WTC11 (cell line): Measurements from ENCODE around the gene FLT3LG. TPM values are rescaled to one million over a fixed set of nuclear protein-coding genes. Genes with fewer than 3 reads are reported as not detected.

Experiments
- CBFB ChIP-seq: sonication (generic); formaldehyde crosslinking; IDR thresholded peaks from 2 replicates; pipeline ENCODE4 v1.8.1; 2022; ENCODE audit warnings: mild to moderate bottlenecking, low read depth, missing genetic modification reagents
- CREM ChIP-seq: sonication (generic); formaldehyde crosslinking; IDR thresholded peaks from 2 replicates; pipeline ENCODE4 v1.8.1; 2022; ENCODE audit warnings: mild to moderate bottlenecking, missing genetic modification reagents, moderate library complexity
- ELF4 ChIP-seq: sonication (generic); formaldehyde crosslinking; IDR thresholded peaks from 2 replicates; pipeline ENCODE4 v1.8.1; 2022; ENCODE audit warnings: low read depth, mild to moderate bottlenecking, moderate library complexity, missing genetic modification reagents
- EMX1 ChIP-seq: fragments of 250-450 bp; sonication (Bioruptor Pico); IDR thresholded peaks from 2 replicates; pipeline ENCODE4 v1.8.0; 2021; ENCODE audit warnings: mild to moderate bottlenecking
- ESRRA ChIP-seq: sonication (generic); formaldehyde crosslinking; IDR thresholded peaks from 2 replicates; pipeline ENCODE4 v1.8.1; 2022; ENCODE audit warnings: mild to moderate bottlenecking, missing genetic modification reagents, borderline replicate concordance
- ETV6 ChIP-seq: sonication (generic); formaldehyde crosslinking; IDR thresholded peaks from 2 replicates; pipeline ENCODE4 v1.8.1; 2022; ENCODE audit warnings: mild to moderate bottlenecking, missing genetic modification reagents
- GABPB1 ChIP-seq: sonication (generic); formaldehyde crosslinking; IDR thresholded peaks from 2 replicates; pipeline ENCODE4 v1.8.1; 2023; ENCODE audit warnings: mild to moderate bottlenecking, missing genetic modification reagents
- NR2C2 ChIP-seq: sonication (generic); formaldehyde crosslinking; IDR thresholded peaks from 2 replicates; pipeline ENCODE4 v1.8.0; 2022; ENCODE audit warnings: mild to moderate bottlenecking, missing genetic modification reagents
- OVOL2 ChIP-seq: fragments of 250-450 bp; sonication (Bioruptor Pico); IDR thresholded peaks from 2 replicates; pipeline ENCODE4 v1.9.0; 2021; ENCODE audit warnings: mild to moderate bottlenecking, borderline replicate concordance
- RELA ChIP-seq: sonication (generic); formaldehyde crosslinking; IDR thresholded peaks from 2 replicates; pipeline ENCODE4 v1.8.1; 2022; ENCODE audit warnings: missing genetic modification reagents, mild to moderate bottlenecking, borderline replicate concordance
- SMAD3 ChIP-seq: sonication (generic); formaldehyde crosslinking; IDR thresholded peaks from 2 replicates; pipeline ENCODE4 v1.8.0; 2022; ENCODE audit warnings: missing genetic modification reagents, mild to moderate bottlenecking, borderline replicate concordance
- SMAD4 ChIP-seq: sonication (generic); formaldehyde crosslinking; IDR thresholded peaks from 2 replicates; pipeline ENCODE4 v1.8.0; 2022; ENCODE audit warnings: mild to moderate bottlenecking, missing genetic modification reagents
- SOX15 ChIP-seq: fragments of 250-450 bp; sonication (Bioruptor Pico); IDR thresholded peaks from 2 replicates; pipeline ENCODE4 v1.9.0; 2021; ENCODE audit warnings: mild to moderate bottlenecking
- SP1 ChIP-seq: sonication (generic); formaldehyde crosslinking; conservative IDR thresholded peaks from 2 replicates; pipeline ENCODE4 v1.8.1; 2022; ENCODE audit warnings: missing genetic modification reagents
- ZBTB21 ChIP-seq: sonication (generic); formaldehyde crosslinking; IDR thresholded peaks from 2 replicates; pipeline ENCODE4 v1.8.1; 2023; ENCODE audit warnings: mild to moderate bottlenecking, missing genetic modification reagents, borderline replicate concordance
- ZNF232 ChIP-seq: sonication (generic); formaldehyde crosslinking; IDR thresholded peaks from 2 replicates; pipeline ENCODE4 v1.8.0; 2022; ENCODE audit warnings: mild to moderate bottlenecking, missing genetic modification reagents
- ZNF263 ChIP-seq: sonication (generic); formaldehyde crosslinking; IDR thresholded peaks from 2 replicates; pipeline ENCODE4 v1.8.1; 2022; ENCODE audit warnings: low read depth, mild to moderate bottlenecking, moderate library complexity, missing genetic modification reagents
- ZNF317 ChIP-seq: sonication (generic); formaldehyde crosslinking; IDR thresholded peaks from 2 replicates; pipeline ENCODE4 v1.8.1; 2023; ENCODE audit warnings: low read depth, mild to moderate bottlenecking, moderate library complexity, missing genetic modification reagents, borderline replicate concordance
- ZNF416 ChIP-seq: fragments of 250-450 bp; sonication (Bioruptor Pico); IDR thresholded peaks from 2 replicates; pipeline ENCODE4 v1.9.0; 2021; ENCODE audit warnings: mild to moderate bottlenecking, inconsistent platforms
- ZNF423 ChIP-seq: fragments of 250-450 bp; sonication (Bioruptor Pico); IDR thresholded peaks from 2 replicates; pipeline ENCODE4 v2.1.2; 2022; ENCODE audit warnings: mild to moderate bottlenecking, moderate library complexity
- total RNA-seq: library from RNA; stranded (reverse); gene quantifications from 3 replicates; pipeline ENCODE4 v1.2.3, GENCODE V29; 2021
- TF ChIP-seq, protein P1 (sequence below): sonication (generic); formaldehyde crosslinking; IDR thresholded peaks from 2 replicates; pipeline ENCODE4 v1.8.0; 2023; ENCODE audit warnings: mild to moderate bottlenecking, missing genetic modification reagents
- TF ChIP-seq, protein P2 (sequence below): sonication (generic); formaldehyde crosslinking; IDR thresholded peaks from 2 replicates; pipeline ENCODE4 v1.8.0; 2022; ENCODE audit warnings: mild to moderate bottlenecking, missing genetic modification reagents
- TF ChIP-seq, protein P3 (sequence below): sonication (generic); formaldehyde crosslinking; IDR thresholded peaks from 2 replicates; pipeline ENCODE4 v1.8.0; 2022; ENCODE audit warnings: mild to moderate bottlenecking, missing genetic modification reagents
- TF ChIP-seq, protein P4 (sequence below): fragments of 250-450 bp; sonication (Bioruptor Pico); IDR thresholded peaks from 2 replicates; pipeline ENCODE4 v1.9.0; 2021; ENCODE audit warnings: mild to moderate bottlenecking
- TF ChIP-seq, protein P5 (sequence below): sonication (generic); formaldehyde crosslinking; IDR thresholded peaks from 2 replicates; pipeline ENCODE4 v1.8.1; 2022; ENCODE audit warnings: low read depth, mild to moderate bottlenecking, moderate library complexity, missing genetic modification reagents, borderline replicate concordance
- TF ChIP-seq, protein P6 (sequence below): sonication (generic); formaldehyde crosslinking; IDR thresholded peaks from 2 replicates; pipeline ENCODE4 v1.8.1; 2022; ENCODE audit warnings: mild to moderate bottlenecking, moderate library complexity, missing genetic modification reagents
- TF ChIP-seq, protein P7 (sequence below): sonication (generic); formaldehyde crosslinking; IDR thresholded peaks from 2 replicates; pipeline ENCODE4 v1.8.1; 2023; ENCODE audit warnings: mild to moderate bottlenecking, missing genetic modification reagents

FLT3LG gene
- total RNA-seq, 1 experiment from 2014 or later: 2.9 TPM

DNA sequence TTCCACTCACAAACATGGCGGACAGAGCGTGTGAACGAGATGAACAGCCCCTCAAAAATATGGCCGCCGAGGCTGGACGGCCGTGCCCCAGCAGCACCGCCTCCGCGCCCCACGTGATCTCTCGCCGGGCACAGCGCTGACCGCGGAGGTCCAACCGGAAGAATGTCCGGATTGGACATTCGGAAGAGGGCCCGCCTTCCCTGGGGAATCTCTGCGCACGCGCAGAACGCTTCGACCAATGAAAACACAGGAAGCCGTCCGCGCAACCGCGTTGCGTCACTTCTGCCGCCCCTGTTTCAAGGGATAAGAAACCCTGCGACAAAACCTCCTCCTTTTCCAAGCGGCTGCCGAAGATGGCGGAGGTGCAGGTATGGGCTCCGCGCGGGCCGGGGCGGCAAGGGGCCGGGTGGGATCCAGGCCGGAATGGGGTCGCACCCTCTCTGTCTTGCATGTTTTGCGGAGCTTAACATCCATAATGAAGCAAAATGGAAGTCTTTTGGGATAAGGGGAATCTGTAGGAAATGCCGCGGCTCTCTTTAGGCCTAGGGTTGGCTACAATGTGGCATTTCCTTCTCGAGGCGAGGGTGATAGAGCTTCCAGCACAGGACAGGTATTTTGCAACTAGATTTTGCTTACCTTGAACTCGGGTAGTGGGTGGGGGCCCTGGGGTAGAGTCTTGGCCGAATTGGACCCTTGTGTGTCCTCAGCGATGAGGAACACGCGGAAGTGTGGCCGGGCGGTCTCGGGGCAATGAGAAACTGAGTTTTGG lies 13.4 kb downstream of the FLT3LG start, which contains the start of gene RPL13A (continued):
- TF ChIP-seq ZNF232 (CRISPR knock-in tag) (peak; percentile 60; the same call in 1 of the 2 replicates), SMAD4 (CRISPR knock-in tag) (peak; percentile 78), RELA (no peak), EMX1 (no peak), ESRRA (0 out of 2 replicates have a peak, but pooled peaks have one; percentile 27), ZNF317 (CRISPR knock-in tag) (no peak), SP1 (CRISPR knock-in tag) (peak; percentile 84), ETV6 (CRISPR knock-in tag) (no peak), NR2C2 (CRISPR knock-in tag) (no peak), ZNF263 (no peak), ZNF423 (CRISPR knock-in tag) (no peak), ZNF416 (CRISPR knock-in tag) (no peak), SMAD3 (no peak), ZBTB21 (CRISPR knock-in tag) (no peak), CREM (CRISPR knock-in tag) (peak; percentile 93), ELF4 (0 out of 2 replicates have a peak, but pooled peaks have one; percentile 20), OVOL2 (CRISPR knock-in tag) (no peak; the same call in 1 of the 2 replicates), GABPB1 (CRISPR knock-in tag) (peak; percentile 92), CBFB (no peak), SOX15 (CRISPR knock-in tag) (no peak)
- TF ChIP-seq, protein P1, sequence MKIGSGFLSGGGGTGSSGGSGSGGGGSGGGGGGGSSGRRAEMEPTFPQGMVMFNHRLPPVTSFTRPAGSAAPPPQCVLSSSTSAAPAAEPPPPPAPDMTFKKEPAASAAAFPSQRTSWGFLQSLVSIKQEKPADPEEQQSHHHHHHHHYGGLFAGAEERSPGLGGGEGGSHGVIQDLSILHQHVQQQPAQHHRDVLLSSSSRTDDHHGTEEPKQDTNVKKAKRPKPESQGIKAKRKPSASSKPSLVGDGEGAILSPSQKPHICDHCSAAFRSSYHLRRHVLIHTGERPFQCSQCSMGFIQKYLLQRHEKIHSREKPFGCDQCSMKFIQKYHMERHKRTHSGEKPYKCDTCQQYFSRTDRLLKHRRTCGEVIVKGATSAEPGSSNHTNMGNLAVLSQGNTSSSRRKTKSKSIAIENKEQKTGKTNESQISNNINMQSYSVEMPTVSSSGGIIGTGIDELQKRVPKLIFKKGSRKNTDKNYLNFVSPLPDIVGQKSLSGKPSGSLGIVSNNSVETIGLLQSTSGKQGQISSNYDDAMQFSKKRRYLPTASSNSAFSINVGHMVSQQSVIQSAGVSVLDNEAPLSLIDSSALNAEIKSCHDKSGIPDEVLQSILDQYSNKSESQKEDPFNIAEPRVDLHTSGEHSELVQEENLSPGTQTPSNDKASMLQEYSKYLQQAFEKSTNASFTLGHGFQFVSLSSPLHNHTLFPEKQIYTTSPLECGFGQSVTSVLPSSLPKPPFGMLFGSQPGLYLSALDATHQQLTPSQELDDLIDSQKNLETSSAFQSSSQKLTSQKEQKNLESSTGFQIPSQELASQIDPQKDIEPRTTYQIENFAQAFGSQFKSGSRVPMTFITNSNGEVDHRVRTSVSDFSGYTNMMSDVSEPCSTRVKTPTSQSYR (CRISPR knock-in tag): 0 out of 2 replicates have a peak, but pooled peaks have one; percentile 60
- TF ChIP-seq, protein P2, sequence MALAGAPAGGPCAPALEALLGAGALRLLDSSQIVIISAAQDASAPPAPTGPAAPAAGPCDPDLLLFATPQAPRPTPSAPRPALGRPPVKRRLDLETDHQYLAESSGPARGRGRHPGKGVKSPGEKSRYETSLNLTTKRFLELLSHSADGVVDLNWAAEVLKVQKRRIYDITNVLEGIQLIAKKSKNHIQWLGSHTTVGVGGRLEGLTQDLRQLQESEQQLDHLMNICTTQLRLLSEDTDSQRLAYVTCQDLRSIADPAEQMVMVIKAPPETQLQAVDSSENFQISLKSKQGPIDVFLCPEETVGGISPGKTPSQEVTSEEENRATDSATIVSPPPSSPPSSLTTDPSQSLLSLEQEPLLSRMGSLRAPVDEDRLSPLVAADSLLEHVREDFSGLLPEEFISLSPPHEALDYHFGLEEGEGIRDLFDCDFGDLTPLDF (CRISPR knock-in tag): peak; percentile 81; the same call in 1 of the 2 replicates
- TF ChIP-seq, protein P3, sequence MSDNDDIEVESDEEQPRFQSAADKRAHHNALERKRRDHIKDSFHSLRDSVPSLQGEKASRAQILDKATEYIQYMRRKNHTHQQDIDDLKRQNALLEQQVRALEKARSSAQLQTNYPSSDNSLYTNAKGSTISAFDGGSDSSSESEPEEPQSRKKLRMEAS (CRISPR knock-in tag): peak; percentile 63
- TF ChIP-seq, protein P4, sequence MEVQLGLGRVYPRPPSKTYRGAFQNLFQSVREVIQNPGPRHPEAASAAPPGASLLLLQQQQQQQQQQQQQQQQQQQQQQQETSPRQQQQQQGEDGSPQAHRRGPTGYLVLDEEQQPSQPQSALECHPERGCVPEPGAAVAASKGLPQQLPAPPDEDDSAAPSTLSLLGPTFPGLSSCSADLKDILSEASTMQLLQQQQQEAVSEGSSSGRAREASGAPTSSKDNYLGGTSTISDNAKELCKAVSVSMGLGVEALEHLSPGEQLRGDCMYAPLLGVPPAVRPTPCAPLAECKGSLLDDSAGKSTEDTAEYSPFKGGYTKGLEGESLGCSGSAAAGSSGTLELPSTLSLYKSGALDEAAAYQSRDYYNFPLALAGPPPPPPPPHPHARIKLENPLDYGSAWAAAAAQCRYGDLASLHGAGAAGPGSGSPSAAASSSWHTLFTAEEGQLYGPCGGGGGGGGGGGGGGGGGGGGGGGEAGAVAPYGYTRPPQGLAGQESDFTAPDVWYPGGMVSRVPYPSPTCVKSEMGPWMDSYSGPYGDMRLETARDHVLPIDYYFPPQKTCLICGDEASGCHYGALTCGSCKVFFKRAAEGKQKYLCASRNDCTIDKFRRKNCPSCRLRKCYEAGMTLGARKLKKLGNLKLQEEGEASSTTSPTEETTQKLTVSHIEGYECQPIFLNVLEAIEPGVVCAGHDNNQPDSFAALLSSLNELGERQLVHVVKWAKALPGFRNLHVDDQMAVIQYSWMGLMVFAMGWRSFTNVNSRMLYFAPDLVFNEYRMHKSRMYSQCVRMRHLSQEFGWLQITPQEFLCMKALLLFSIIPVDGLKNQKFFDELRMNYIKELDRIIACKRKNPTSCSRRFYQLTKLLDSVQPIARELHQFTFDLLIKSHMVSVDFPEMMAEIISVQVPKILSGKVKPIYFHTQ (CRISPR knock-in tag): peak; percentile 84; the same call in 1 of the 2 replicates
- TF ChIP-seq, protein P5, sequence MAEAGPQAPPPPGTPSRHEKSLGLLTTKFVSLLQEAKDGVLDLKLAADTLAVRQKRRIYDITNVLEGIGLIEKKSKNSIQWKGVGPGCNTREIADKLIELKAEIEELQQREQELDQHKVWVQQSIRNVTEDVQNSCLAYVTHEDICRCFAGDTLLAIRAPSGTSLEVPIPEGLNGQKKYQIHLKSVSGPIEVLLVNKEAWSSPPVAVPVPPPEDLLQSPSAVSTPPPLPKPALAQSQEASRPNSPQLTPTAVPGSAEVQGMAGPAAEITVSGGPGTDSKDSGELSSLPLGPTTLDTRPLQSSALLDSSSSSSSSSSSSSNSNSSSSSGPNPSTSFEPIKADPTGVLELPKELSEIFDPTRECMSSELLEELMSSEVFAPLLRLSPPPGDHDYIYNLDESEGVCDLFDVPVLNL (CRISPR knock-in tag): 0 out of 2 replicates have a peak, but pooled peaks have one; percentile 41
- TF ChIP-seq, protein P6, sequence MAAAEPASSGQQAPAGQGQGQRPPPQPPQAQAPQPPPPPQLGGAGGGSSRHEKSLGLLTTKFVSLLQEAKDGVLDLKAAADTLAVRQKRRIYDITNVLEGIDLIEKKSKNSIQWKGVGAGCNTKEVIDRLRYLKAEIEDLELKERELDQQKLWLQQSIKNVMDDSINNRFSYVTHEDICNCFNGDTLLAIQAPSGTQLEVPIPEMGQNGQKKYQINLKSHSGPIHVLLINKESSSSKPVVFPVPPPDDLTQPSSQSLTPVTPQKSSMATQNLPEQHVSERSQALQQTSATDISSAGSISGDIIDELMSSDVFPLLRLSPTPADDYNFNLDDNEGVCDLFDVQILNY (CRISPR knock-in tag): no peak
- TF ChIP-seq, protein P7, sequence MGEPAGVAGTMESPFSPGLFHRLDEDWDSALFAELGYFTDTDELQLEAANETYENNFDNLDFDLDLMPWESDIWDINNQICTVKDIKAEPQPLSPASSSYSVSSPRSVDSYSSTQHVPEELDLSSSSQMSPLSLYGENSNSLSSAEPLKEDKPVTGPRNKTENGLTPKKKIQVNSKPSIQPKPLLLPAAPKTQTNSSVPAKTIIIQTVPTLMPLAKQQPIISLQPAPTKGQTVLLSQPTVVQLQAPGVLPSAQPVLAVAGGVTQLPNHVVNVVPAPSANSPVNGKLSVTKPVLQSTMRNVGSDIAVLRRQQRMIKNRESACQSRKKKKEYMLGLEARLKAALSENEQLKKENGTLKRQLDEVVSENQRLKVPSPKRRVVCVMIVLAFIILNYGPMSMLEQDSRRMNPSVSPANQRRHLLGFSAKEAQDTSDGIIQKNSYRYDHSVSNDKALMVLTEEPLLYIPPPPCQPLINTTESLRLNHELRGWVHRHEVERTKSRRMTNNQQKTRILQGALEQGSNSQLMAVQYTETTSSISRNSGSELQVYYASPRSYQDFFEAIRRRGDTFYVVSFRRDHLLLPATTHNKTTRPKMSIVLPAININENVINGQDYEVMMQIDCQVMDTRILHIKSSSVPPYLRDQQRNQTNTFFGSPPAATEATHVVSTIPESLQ (CRISPR knock-in tag): no peak
